ENCODE data around the gene EDAR.

GRCh38 chr2:108938077-108938710 lies 50.8 kb downstream of the EDAR start:
- TF ChIP-seq SUZ12 (IDR thresholded peaks at IDR 0.05; ENCODE audit: unreplicated experiment) (no peak), SKIL (IDR thresholded peaks at IDR 0.05; ENCODE audit: low read depth, poor library complexity, severe bottlenecking) (no peak), CBX5 (IDR thresholded peaks at IDR 0.05; ENCODE audit: low read depth) (no peak), RBBP5 (conservative IDR thresholded peaks at IDR 0.05) (no peak)
